GM19467 (cell line): ENCODE data around the gene MYBPHL.

ENCODE experiments used
- ATAC-seq: cut with Tn5 transposase; IDR thresholded peaks from one replicate; pipeline ENCODE4 v1.9.1; 2021; ENCODE audit warnings: mild to moderate bottlenecking, moderate library complexity; ENCODE audit not compliant: unreplicated experiment

MYBPHL gene

DNA sequence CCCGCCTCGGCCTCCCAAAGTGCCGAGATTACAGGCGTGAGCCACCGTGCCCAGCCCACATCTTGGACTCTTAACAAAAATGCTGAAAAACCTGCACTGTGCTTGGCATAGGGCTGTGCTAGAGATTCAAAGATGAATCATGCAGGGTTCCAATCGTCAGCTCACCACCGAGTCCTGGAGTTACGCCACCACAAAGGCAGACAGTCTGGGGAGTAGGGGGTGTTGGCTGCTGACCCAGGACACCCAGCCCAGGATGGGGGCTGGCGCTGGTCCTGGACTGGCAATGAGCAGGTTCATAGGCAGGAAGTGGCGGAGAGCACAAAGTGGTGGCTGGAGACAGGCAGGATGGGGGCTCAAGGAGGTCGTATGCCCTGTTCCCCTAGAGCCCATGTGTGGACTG lies 39.8 kb downstream of the MYBPHL start:
- no peak for ATAC-seq

DNA sequence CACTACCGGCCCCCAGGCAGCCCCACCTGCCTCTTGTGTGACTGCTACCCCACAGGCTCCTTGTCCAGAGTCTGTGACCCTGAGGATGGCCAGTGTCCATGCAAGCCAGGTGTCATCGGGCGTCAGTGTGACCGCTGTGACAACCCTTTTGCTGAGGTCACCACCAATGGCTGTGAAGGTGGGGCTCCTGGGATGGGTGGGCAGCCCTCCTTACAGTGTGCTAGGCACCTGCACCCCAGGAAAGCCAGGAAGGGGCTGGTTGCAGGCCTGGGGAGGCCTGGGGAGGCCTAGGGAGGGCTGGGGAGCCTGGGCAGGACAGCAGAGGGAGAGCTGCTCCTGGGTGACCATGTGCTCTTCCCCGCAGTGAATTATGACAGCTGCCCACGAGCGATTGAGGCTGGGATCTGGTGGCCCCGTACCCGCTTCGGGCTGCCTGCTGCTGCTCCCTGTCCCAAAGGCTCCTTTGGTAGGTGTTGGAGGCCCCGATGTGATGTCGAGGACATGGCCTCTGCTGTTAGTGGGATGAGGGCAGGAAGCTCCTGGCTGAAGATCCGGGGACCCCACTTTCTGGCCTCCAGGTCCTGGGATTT lies 41.0 kb downstream of the MYBPHL start:
- no peak for ATAC-seq

DNA sequence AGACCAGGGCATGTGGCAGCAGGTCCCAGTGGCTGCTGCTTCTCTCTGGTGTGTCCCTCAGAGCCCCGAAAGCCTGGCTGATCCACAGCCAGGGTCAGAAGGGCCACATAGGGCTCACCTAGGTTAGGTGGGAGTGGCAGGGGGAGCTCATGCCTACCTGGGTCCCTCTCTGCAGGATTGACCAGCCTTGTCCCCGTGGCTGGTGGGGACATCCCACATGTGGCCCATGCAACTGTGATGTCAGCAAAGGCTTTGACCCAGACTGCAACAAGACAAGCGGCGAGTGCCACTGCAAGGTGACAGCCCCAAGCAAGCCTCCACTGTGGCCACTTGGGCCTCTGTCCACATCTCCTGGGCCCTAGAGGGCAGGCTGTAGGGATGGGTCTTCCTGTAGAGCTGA lies 41.8 kb downstream of the MYBPHL start:
- no peak for ATAC-seq

GRCh38 chr1:109264379-109264755 lies 42.4 kb downstream of the MYBPHL start:
- ATAC-seq, result no peak

DNA sequence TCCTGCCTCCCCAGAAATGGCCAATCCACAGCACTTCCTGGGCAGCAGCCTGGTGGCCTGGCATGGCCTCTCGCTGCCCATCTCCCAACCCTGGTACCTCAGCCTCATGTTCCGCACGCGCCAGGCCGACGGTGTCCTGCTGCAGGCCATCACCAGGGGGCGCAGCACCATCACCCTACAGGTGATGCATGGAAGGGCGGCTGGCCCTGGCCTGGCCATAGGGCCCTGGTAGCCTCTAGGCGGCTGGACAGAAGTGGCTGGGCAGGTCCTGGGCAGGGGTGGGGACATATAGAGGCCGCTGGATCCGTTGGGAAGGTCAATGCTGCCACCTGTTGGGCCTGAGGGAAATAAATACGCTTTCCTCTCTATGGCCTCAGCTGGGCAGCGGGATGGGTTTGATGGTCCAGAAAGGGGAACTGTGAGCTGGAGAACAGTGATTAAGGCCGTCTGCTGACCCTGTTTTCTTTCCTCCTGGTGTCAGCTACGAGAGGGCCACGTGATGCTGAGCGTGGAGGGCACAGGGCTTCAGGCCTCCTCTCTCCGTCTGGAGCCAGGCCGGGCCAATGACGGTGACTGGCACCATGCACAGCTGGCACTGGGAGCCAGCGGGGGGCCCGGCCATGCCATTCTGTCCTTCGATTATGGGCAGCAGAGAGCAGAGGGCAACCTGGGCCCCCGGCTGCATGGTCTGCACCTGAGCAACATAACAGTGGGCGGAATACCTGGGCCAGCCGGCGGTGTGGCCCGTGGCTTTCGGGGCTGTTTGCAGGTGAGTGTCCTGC lies 43.0 kb downstream of the MYBPHL start:
- no peak for ATAC-seq

GRCh38 chr1:109263234-109263596 lies 43.6 kb downstream of the MYBPHL start:
- ATAC-seq, result no peak

- no peak for ATAC-seq
Observed at GRCh38 chr1:109262231-109263055, 44.4 kb downstream of the MYBPHL start.

DNA sequence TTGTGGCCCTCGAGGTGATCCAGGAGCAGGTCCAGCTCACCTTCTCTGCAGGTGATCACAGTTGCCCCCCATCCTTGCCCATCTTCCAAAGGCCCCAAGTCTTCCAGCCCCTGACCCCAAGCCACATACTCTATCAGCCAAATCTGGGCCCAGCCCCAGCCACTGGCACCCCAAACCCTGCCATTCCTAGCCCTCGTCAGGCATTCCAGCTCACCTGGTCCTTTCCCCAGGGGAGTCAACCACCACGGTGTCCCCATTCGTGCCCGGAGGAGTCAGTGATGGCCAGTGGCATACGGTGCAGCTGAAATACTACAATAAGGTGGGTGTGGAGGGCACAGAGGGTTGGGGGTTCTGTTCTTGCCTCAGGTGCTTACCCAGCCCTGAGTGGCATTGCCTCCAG lies 45.2 kb downstream of the MYBPHL start:
- ATAC-seq, result no peak

- ATAC-seq, result no peak
Observed at GRCh38 chr1:109261006-109261405, 45.8 kb downstream of the MYBPHL start.

DNA sequence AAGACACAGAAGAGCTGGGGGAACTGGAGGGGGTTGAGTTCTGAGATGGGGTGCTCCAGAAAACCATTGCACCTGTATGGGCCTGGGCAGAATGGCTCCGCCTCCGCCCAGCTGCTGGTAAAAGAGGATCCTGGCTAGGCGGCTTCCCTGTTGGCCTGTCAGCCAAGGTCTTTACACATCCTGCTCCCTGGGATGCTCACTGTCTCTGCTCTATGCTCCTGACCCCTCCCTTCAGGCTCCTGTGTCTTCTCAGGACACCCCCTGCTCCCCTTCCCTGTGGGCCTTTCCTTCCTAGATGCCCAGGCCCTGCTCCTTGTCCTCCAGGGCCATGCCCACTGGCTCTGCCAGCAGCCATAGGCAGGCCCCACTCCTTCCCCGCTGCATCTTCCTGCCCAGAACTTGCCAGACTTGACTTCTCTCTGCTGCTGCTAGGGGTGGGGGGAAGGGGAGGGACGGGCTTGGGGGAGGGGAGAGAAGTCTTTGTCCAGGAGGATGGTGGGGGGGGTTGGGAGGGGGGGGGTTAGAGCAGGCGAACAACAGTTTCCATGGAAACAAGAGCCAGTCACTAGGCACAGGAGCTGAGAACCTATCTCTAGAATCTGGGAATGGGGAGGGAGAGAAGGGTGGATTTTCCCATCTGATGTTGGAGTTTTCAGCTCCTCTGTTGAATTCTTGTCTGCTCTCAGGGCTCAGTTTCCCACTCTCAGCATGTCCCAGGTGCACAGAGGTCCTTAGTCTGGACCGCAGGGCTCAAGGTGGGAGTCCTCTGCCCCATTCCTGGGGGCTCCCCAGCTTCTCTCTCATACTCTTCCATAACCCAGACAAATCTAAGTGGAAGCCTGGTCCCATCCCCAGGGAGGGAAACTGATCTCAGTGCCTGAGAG lies 46.9 kb downstream of the MYBPHL start:
- ATAC-seq, result no peak

GRCh38 chr1:109258481-109259466 lies 48.0 kb downstream of the MYBPHL start:
- no peak for ATAC-seq

DNA sequence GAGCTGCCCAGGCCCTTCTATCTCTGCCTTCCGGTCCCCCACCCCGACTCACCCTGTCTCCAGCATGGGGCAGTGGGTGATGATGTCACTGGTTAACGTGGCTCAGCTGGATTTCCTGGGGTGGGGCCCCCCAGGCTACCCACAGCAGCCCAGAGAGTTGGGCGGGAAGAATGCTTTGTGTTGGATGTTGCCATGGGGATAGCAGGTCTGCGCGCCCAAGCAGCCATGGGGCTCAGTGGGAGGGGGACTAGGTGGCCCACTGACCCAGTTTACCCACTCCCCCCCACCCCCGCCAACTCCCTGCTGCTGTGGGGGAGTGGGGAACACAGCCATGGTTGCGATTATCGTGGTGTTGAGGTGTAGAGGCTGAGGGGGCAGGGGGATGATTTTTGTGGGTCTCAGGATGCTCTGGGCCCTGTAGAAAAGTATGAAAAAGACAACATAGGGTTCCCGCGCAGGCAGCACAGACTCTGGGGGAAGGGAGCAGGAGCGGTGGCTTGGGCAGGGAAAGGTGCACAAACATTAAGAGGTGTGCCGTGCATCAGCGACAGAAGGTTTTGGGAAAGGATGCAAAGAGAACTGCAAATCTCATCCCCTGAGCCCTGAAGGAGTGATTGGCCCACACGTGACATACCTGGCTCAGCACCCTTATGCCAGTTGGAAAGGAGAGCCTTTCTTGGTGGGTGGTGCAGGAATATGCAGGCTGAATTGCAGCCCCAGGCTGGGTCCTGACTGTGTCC lies 49.0 kb downstream of the MYBPHL start:
- ATAC-seq, result no peak

DNA sequence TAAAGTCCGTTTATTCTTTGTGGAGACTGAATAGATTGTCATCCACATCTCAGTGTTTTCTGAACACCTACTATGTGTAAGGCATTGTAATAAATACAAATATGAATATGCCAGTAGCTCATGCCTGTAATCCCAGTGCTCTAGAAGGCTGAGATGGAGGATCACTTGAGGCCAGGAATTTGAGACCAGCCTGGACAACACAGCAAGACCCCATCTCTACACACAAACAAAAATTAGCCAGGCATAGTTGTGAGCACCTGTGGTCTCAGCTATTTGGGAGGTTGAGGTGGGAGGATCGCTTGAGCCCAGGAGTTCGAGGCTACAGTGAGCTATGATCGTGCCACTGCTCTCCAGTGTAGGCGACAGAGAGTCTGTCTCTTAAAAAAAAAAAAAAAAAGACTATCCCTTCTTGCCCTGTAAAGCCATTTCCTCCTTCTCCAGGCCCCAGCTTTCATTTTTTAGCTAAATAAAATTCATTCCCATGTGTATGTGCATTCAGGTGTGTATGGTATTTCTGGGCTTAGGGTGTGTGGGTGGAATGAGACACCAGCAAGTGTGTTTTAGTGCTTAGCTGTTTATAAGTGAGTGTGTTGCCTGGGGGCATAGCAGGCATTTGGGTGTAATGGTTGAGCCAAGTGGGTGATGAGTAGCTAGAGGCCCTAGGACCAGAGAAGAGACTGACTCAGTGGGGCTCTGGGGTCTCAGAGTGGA lies 49.7 kb downstream of the MYBPHL start:
- no peak for ATAC-seq

- no peak for ATAC-seq
Observed at GRCh38 chr1:109256085-109256484, 50.7 kb downstream of the MYBPHL start.

GRCh38 chr1:109255678-109256077 lies 51.1 kb downstream of the MYBPHL start:
- ATAC-seq, result no peak

DNA sequence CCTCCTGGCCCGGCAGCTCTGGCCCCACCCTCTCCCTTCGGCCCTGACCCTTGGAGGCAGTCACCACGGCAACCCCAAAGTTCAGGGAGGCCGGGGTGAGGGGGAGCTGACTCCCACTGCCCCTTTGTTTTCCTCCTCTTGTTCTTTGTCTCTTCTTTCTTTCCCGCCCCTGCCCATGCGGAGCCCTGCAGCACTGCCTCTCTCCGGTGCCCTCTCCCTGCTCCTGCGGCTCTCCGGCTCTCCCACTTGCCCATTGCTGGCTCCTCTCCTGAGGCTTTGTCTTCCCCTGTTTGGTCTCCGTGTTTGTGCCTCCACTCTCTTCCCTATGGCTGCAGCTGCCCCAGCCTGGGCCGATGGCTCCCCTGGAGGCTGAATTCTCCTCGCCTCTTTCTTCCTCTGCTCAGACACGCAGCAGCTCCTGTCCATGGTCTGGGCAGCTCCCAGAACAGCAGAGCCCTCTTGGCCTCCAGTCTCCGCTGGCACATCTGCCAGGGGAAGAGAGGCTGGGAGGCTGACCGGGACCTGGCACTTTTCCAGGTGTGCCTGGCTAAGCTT lies 51.6 kb downstream of the MYBPHL start:
- ATAC-seq, result no peak

DNA sequence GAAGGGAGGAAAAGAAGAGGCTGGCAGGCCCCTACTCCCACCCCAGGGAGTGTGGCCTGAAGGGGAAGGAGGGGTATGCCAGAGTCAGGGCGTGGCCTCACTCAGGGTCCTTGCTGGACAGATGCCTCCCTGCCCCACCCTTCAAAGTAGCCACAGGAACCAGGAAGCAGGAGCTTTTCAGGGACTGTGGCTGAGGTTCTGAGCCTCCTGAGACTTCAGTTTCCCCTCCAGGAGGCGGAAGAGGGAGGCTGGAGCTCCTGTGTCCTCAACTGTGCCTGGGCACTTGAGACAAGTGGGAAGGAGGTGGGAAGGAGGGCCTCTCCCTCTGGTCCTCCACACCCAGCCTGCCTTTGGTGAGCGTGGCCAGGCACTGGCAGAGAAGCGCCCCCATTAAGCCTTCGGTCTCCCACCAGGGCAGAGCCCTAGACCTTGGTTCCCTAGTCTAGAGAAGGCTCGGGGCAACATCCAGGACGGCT lies 52.2 kb downstream of the MYBPHL start:
- ATAC-seq, result no peak
